Smooth muscle cell (in vitro differentiated cells): ENCODE results near the gene KCNN3. TPM values are rescaled to one million over a fixed set of nuclear protein-coding genes. Genes with fewer than 3 reads are reported as not detected.

Source experiments
- DNase-seq: peaks from one replicate; lab custom pipeline; 2025; ENCODE audit not compliant: unreplicated experiment; lab: John Stamatoyannopoulos, UW
- H2AFZ ChIP-seq: fragments of 200-600 bp; sonication (generic); 2 replicates; pipeline ENCODE4 v1.6.0; 2016; ENCODE audit warnings: antibody characterized with exemption, low read depth, mild to moderate bottlenecking
- H3F3A ChIP-seq: fragments of 200-600 bp; sonication (generic); 2 replicates; pipeline ENCODE4 v1.6.0; 2017; ENCODE audit warnings: antibody characterized with exemption, low read depth
- H3K27ac ChIP-seq: fragments of 200-600 bp; sonication (generic); 2 replicates; pipeline ENCODE4 v1.5.1; 2016; ENCODE audit warnings: low read depth, mild to moderate bottlenecking
- H3K27me3 ChIP-seq: fragments of 200-600 bp; sonication (generic); 2 replicates; pipeline ENCODE4 v1.6.1; 2016; ENCODE audit warnings: low read depth, mild to moderate bottlenecking
- H3K36me3 ChIP-seq: fragments of 200-600 bp; sonication (generic); 2 replicates; pipeline ENCODE4 v1.5.1; 2016; ENCODE audit warnings: low read depth
- H3K4me1 ChIP-seq: fragments of 200-600 bp; sonication (generic); 2 replicates; pipeline ENCODE4 v1.5.1; 2016; ENCODE audit warnings: low read depth
- H3K4me2 ChIP-seq: fragments of 200-600 bp; sonication (generic); 2 replicates; pipeline ENCODE4 v1.6.0; 2016; ENCODE audit warnings: mild to moderate bottlenecking
- H3K4me3 ChIP-seq: fragments of 200-600 bp; sonication (generic); 2 replicates; pipeline ENCODE4 v1.5.1; 2016; ENCODE audit warnings: mild to moderate bottlenecking
- H3K79me2 ChIP-seq: fragments of 200-600 bp; sonication (generic); 2 replicates; pipeline ENCODE4 v1.6.0; 2016; ENCODE audit warnings: low read depth, mild to moderate bottlenecking
- H3K9ac ChIP-seq: fragments of 200-600 bp; sonication (generic); 2 replicates; pipeline ENCODE4 v1.6.0; 2016; ENCODE audit warnings: low read depth
- H3K9me3 ChIP-seq: fragments of 200-600 bp; sonication (generic); replicated peaks from 2 replicates; pipeline ENCODE4 v1.5.1; 2016; ENCODE audit warnings: low read depth
- H4K20me1 ChIP-seq: fragments of 200-600 bp; sonication (generic); 2 replicates; pipeline ENCODE4 v1.6.0; 2016; ENCODE audit warnings: low read depth
- WGBS: methylation state at CpG from one replicate; pipeline ENCODE4 v1.1.7; 2016; ENCODE audit warnings: low lambda C conversion rate; 5-methylcytosine and 5-hydroxymethylcytosine counted together
- polyA plus RNA-seq: library from polyadenylated mRNA; unstranded; fragments of >200 nt; fragmentation: Nextera tagmentation; extraction: Ambion mirVana; gene quantifications from 2 replicates; pipeline ENCODE4 v1.2.1, GENCODE V29; 2016
- total RNA-seq: library from RNA; depleted of rRNA; stranded (reverse); fragments of >200 nt; gene quantifications from 2 replicates; pipeline ENCODE4 v1.2.3, GENCODE V29; 2014
- TF ChIP-seq, protein P1 (sequence below): fragments of 200-600 bp; sonication (generic); IDR thresholded peaks from 2 replicates; pipeline ENCODE4 v1.5.1; 2017; ENCODE audit warnings: borderline replicate concordance, mild to moderate bottlenecking, antibody characterized with exemption; ENCODE audit not compliant: insufficient read depth, poor library complexity, severe bottlenecking

KCNN3 gene
- total and polyA plus RNA-seq, 2 experiments from 2014 or later, result 0.18 to 0.77 TPM

- Histone ChIP-seq H3K4me2 (no peak overlapping the region), H3F3A (no peaks in the 10 kb centered on the region), H3K79me2 (no peaks in the 10 kb centered on the region), H3K4me1 (no peaks in the 10 kb centered on the region), H3K36me3 (no peaks in the 10 kb centered on the region), H3K9me3 (no peaks in the 10 kb centered on the region), H2AFZ (no peak overlapping the region), H4K20me1 (no peaks in the 10 kb centered on the region), H3K27me3 (no peaks in the 10 kb centered on the region), H3K27ac (no peak overlapping the region), H3K9ac (no peak overlapping the region), H3K4me3 (no peak overlapping the region)
- WGBS, result 55% methylated on average over 7 of the region's 7 CpGs
- TF ChIP-seq, protein P1, sequence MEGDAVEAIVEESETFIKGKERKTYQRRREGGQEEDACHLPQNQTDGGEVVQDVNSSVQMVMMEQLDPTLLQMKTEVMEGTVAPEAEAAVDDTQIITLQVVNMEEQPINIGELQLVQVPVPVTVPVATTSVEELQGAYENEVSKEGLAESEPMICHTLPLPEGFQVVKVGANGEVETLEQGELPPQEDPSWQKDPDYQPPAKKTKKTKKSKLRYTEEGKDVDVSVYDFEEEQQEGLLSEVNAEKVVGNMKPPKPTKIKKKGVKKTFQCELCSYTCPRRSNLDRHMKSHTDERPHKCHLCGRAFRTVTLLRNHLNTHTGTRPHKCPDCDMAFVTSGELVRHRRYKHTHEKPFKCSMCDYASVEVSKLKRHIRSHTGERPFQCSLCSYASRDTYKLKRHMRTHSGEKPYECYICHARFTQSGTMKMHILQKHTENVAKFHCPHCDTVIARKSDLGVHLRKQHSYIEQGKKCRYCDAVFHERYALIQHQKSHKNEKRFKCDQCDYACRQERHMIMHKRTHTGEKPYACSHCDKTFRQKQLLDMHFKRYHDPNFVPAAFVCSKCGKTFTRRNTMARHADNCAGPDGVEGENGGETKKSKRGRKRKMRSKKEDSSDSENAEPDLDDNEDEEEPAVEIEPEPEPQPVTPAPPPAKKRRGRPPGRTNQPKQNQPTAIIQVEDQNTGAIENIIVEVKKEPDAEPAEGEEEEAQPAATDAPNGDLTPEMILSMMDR, result no peak
- DNase-seq, result no peak
These were observed 203.9 kb downstream of the KCNN3 start for GRCh38 chr1:154666051-154666790.

DNA sequence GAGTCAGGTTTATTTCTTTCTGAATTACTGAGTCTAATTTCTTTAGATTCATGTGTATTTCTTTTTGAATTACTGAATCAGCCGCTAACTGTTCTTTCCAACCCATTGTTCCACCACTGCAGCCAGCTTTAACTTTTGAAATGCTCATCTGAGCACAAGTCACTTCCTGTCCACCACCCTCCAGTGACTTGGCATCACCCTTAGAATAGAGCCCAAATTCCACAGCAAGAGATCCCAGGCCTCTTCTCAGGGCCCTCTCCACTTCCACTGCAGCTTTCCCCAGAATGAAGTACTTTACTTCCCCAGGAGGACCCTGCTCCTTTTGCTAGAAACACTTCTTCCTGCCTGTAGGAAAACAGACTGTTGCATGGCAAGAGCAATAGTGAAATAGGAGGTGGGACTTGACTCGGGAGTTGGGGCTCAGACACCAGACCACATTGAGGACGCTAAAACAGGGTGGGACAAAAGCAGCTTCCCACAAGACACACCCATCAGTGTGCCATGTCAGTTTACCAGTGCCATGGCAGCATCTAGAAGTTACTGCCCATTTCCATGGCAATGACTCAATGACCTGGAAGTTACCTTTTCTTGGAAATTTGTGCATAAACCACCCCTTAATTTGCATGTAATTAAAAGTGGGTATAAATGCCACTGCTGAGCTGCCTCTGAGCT is 205.6 kb downstream of the KCNN3 start:
- Histone ChIP-seq H3F3A (no peaks in the 10 kb centered on the region), H3K27me3 (peaks cover 6% of the 10 kb centered on the region), H3K4me3 (no peak overlapping the region), H3K9ac (no peak overlapping the region), H3K79me2 (no peaks in the 10 kb centered on the region), H3K36me3 (no peaks in the 10 kb centered on the region), H3K27ac (no peak overlapping the region), H3K4me2 (no peak overlapping the region), H3K9me3 (no peaks in the 10 kb centered on the region), H4K20me1 (no peaks in the 10 kb centered on the region), H3K4me1 (no peaks in the 10 kb centered on the region), H2AFZ (no peak overlapping the region)
- no peak for DNase-seq
- TF ChIP-seq, protein P1, result no peak
- WGBS, result 83% methylated on average over 3 of the region's 3 CpGs

GRCh38 chr1:154663471-154664060 is 206.5 kb downstream of the KCNN3 start:
- TF ChIP-seq, protein P1, result no peak
- H3K4me1 ChIP-seq, result no peaks in the 10 kb centered on the region
- peaks cover 12% of the 10 kb centered on the region for H3K27me3 ChIP-seq
- H2AFZ ChIP-seq, result no peak overlapping the region
- no peak overlapping the region for H3K4me3 ChIP-seq
- no peaks in the 10 kb centered on the region for H3K36me3 ChIP-seq
- H3K27ac ChIP-seq, result no peak overlapping the region
- H3K9me3 ChIP-seq, result no peaks in the 10 kb centered on the region
- no peak for DNase-seq
- 57% methylated on average over 2 of the region's 2 CpGs for WGBS
- no peak overlapping the region for H3K4me2 ChIP-seq
- H4K20me1 ChIP-seq, result no peaks in the 10 kb centered on the region
- no peaks in the 10 kb centered on the region for H3K79me2 ChIP-seq
- no peak overlapping the region for H3K9ac ChIP-seq
- H3F3A ChIP-seq, result no peaks in the 10 kb centered on the region
